ENCODE measurements around the gene MSRB3.

The MSRB3 gene

GRCh38 chr12:65501093-65501621, 222.7 kb downstream of the MSRB3 start:
- DNase-seq = peak; percentile 25

- no peak for DNase-seq
Measured at GRCh38 chr12:65501935-65502334, 223.5 kb downstream of the MSRB3 start.

- DNase-seq = no peak
Measured at GRCh38 chr12:65504417-65504816, 225.9 kb downstream of the MSRB3 start.

GRCh38 chr12:65505386-65506121, 227.1 kb downstream of the MSRB3 start:
- no peak for DNase-seq

- no peak for DNase-seq
Measured at GRCh38 chr12:65508276-65509035, 230.0 kb downstream of the MSRB3 start.

GRCh38 chr12:65510007-65510406, 231.5 kb downstream of the MSRB3 start:
- DNase-seq = no peak

GRCh38 chr12:65510584-65511050, 232.1 kb downstream of the MSRB3 start:
- no peak for DNase-seq

- no peak for DNase-seq
Measured at GRCh38 chr12:65511134-65511834, 232.8 kb downstream of the MSRB3 start.

GRCh38 chr12:65511912-65512311, 233.4 kb downstream of the MSRB3 start:
- DNase-seq = no peak

Measured in EL (cell line).